A549 (cell line): Measurements from ENCODE around the gene RBM46. TPM values are rescaled to one million over a fixed set of nuclear protein-coding genes. Genes with fewer than 3 reads are reported as not detected.

ENCODE experiments used
- ATAC-seq, 2 experiments: fragments of 200-7000 bp in 1 of 2; fragments of >200 bp in 1 of 2; cut with Nextera tagmentation in 1 of 2; cut with Tn5 transposase in 1 of 2; 3 replicates each; pipeline versions ENCODE4 v1.8.0 to v1.9.1; 2018 to 2020; ENCODE audit warnings: mild to moderate bottlenecking in 1 of 2, moderate library complexity in 1 of 2
- CTCF ChIA-PET: fragments of 300-600 bp; sonication (Branson Sonifier 250); formaldehyde crosslinking; extraction: SDS; loops from one replicate; lab custom pipeline; 2021; ENCODE audit warnings: antibody characterized with exemption, inconsistent platforms; lab: Yijun Ruan, JAX
- POLR2A ChIA-PET: fragments of 350-600 bp; formaldehyde crosslinking; extraction: SDS; loops from one replicate; lab custom pipeline; 2021; ENCODE audit warnings: antibody characterized with exemption, inconsistent platforms; lab: Yijun Ruan, JAX
- DNase-seq, 2 experiments: peaks; one replicate each; pipeline versions ENCODE4 v3.0.0 to v3.0.0-alpha.2; 2011 to 2016; ENCODE audit warnings: low read depth in 1 of 2, low spot score in 1 of 2
- FAIRE-seq: peaks from 2 replicates; lab custom pipeline; 2011; peaks lifted over from hg19 to GRCh38; lab: Jason Lieb, UNC
- H3K27ac ChIP-seq, 2 experiments: fragments of >200 bp; sonication (Bioruptor Twin); formaldehyde crosslinking; 3 replicates each; pipeline ENCODE4 v1.5.1; 2016 to 2017
- H3K4me1 ChIP-seq: fragments of >200 bp; sonication (Bioruptor Twin); formaldehyde crosslinking; 3 replicates; pipeline ENCODE4 v1.6.1; 2016
- H3K4me2 ChIP-seq: fragments of >200 bp; sonication (Bioruptor Twin); formaldehyde crosslinking; 3 replicates; pipeline ENCODE4 v1.6.1; 2016
- H3K4me3 ChIP-seq: fragments of >200 bp; sonication (Bioruptor Twin); formaldehyde crosslinking; 3 replicates; pipeline ENCODE4 v1.5.1; 2016
- H3K9me3 ChIP-seq: fragments of >200 bp; sonication (Bioruptor Twin); formaldehyde crosslinking; 3 replicates; pipeline ENCODE4 v1.6.1; 2016
- E2F6 ChIP-seq: IDR thresholded peaks from 2 replicates; pipeline ENCODE4 v1.6.1; 2012; ENCODE audit warnings: low read depth, borderline replicate concordance
- EHMT2 ChIP-seq: fragments of 200-600 bp; sonication (generic); IDR thresholded peaks from 2 replicates; pipeline ENCODE4 v1.6.1; 2016; ENCODE audit warnings: antibody characterized with exemption, low read depth, mild to moderate bottlenecking, moderate library complexity
- FOSB ChIP-seq: fragments of 250-450 bp; sonication (Bioruptor Pico); IDR thresholded peaks from 2 replicates; pipeline ENCODE4 v1.5.0; 2020; ENCODE audit warnings: mild to moderate bottlenecking, moderate library complexity
- HDAC2 ChIP-seq: fragments of 200-600 bp; sonication (generic); IDR thresholded peaks from 2 replicates; pipeline ENCODE4 v1.6.1; 2016
- HOXA7 ChIP-seq: fragments of 250-450 bp; sonication (Bioruptor Pico); IDR thresholded peaks from 2 replicates; pipeline ENCODE4 v1.5.0; 2020; ENCODE audit warnings: mild to moderate bottlenecking, moderate library complexity
- HOXB13 ChIP-seq: fragments of 250-450 bp; sonication (Bioruptor Pico); IDR thresholded peaks from 2 replicates; pipeline ENCODE4 v1.5.0; 2020; ENCODE audit warnings: low read depth, mild to moderate bottlenecking, moderate library complexity
- JUNB ChIP-seq: fragments of >200 bp; sonication (Bioruptor Twin); formaldehyde crosslinking; IDR thresholded peaks from 2 replicates; pipeline ENCODE4 v1.6.1; 2016
- MAFK ChIP-seq: fragments of 450-650 bp; IDR thresholded peaks from 2 replicates; pipeline ENCODE4 v1.6.1; 2014; ENCODE audit not compliant: partially characterized antibody
- NPAS2 ChIP-seq: fragments of 250-450 bp; sonication (Bioruptor Pico); IDR thresholded peaks from 2 replicates; pipeline ENCODE4 v1.8.0; 2022; ENCODE audit warnings: mild to moderate bottlenecking, moderate library complexity, borderline replicate concordance
- PHF8 ChIP-seq: fragments of 200-600 bp; sonication (generic); IDR thresholded peaks from 2 replicates; pipeline ENCODE4 v1.6.1; 2016; ENCODE audit warnings: low read depth, mild to moderate bottlenecking, antibody characterized with exemption, moderate library complexity, borderline replicate concordance
- RCOR1 ChIP-seq: fragments of 150-350 bp; IDR thresholded peaks from 2 replicates; pipeline ENCODE4 v1.6.1; 2014; ENCODE audit warnings: antibody characterized with exemption, low read length, low read depth
- SMC3 ChIP-seq: fragments of >200 bp; sonication (Bioruptor Twin); formaldehyde crosslinking; IDR thresholded peaks from 3 replicates; pipeline ENCODE4 v1.6.1; 2018; ENCODE audit warnings: inconsistent platforms
- SREBF2 ChIP-seq: fragments of 450-650 bp; IDR thresholded peaks from 2 replicates; pipeline ENCODE4 v1.6.1; 2014; ENCODE audit warnings: mild to moderate bottlenecking, moderate library complexity
- ZNF302 ChIP-seq: fragments of 250-450 bp; sonication (Bioruptor Pico); IDR thresholded peaks from 2 replicates; pipeline ENCODE4 v1.9.0; 2021; ENCODE audit warnings: inconsistent platforms, mild to moderate bottlenecking, moderate library complexity
- WGBS: methylation state at CpG from one replicate; pipeline ENCODE4 v1.1.6; 2017; ENCODE audit errors: missing lambda C conversion rate; 5-methylcytosine and 5-hydroxymethylcytosine counted together
- polyA plus RNA-seq, 4 experiments: library from polyadenylated mRNA; depleted of rRNA in 3 of 4; stranded (reverse); fragments of >200 nt; fragmentation: RNase III in 1 of 4; extraction: RNeasy Plus Mini Kit Qiagen cat#74134 plus additional on column Dnase treatment in 1 of 4; gene quantifications; 2 replicates in 3 of 4; 3 replicates in 1 of 4; pipeline ENCODE4 v1.2.3, GENCODE V29; 2011 to 2017
- TF ChIP-seq, protein P1 (sequence below): fragments of 250-450 bp; sonication (Bioruptor Pico); IDR thresholded peaks from 2 replicates; pipeline ENCODE4 v1.5.0; 2021; ENCODE audit warnings: mild to moderate bottlenecking, moderate library complexity, borderline replicate concordance
- TF ChIP-seq, protein P2 (sequence below): fragments of 450-650 bp; IDR thresholded peaks from 2 replicates; pipeline ENCODE4 v1.6.1; 2014; ENCODE audit warnings: antibody characterized with exemption

Gene RBM46
- polyA plus RNA-seq, 2 of the 4 experiments (the other 2 are of a cell fraction), result not detected

GRCh38 chr4:154743683-154744340 is 37.3 kb upstream of the RBM46 start, which contains the start of gene LRAT:
Gene LRAT (plus strand): TSS chr4:154744000. CDS start chr4:154744327, 327 bp downstream.
- no peak for FAIRE-seq
- no peaks in the 10 kb centered on the region for H3K9me3 ChIP-seq
- DNase-seq, result peak; percentile 10 to 69
- peak within 1 kb of the TSS; percentile 48 for H3K4me3 ChIP-seq
- H3K4me2 ChIP-seq, result peak within 1 kb of the TSS; percentile 83
- CTCF ChIA-PET, result no interaction called here
- 22% methylated on average over 23 of the region's 55 CpGs for WGBS
- peaks cover 7% of the 10 kb centered on the region; the same call in 1 of the 3 replicates for H3K4me1 ChIP-seq
- POLR2A ChIA-PET, result no interaction called here
- H3K27ac ChIP-seq, result no peak within 1 kb of the TSS
- ATAC-seq, result peak; percentile 96
- TF ChIP-seq E2F6 (no peak), PHF8 (no peak), SMC3 (no peak), HDAC2 (no peak), HOXB13 (CRISPR knock-in tag) (no peak)

DNA sequence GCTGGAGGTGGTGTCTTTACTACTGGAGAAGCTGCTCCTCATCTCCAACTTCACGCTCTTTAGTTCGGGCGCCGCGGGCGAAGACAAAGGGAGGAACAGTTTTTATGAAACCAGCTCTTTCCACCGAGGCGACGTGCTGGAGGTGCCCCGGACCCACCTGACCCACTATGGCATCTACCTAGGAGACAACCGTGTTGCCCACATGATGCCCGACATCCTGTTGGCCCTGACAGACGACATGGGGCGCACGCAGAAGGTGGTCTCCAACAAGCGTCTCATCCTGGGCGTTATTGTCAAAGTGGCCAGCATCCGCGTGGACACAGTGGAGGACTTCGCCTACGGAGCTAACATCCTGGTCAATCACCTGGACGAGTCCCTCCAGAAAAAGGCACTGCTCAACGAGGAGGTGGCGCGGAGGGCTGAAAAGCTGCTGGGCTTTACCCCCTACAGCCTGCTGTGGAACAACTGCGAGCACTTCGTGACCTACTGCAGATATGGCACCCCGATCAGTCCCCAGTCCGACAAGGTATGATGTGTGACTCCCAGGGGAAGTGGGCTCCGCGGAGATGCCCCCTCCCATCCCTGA is 36.6 kb upstream of the RBM46 start:
- H3K9me3 ChIP-seq, result no peaks in the 10 kb centered on the region
- ChIA-PET CTCF (no interaction called here), POLR2A (no interaction called here)
- ATAC-seq, result peak in 1 of 2 experiments; percentile 47; a peak in 3 of 6 replicates
- peak overlapping the region; percentile 48 for H3K4me3 ChIP-seq
- 12% methylated on average over 21 of the region's 31 CpGs for WGBS
- TF ChIP-seq EHMT2, result no peak
- TF ChIP-seq RCOR1, result no peak
- H3K4me1 ChIP-seq, result peaks cover 7% of the 10 kb centered on the region; the same call in 1 of the 3 replicates
- peak overlapping the region; percentile 83 for H3K4me2 ChIP-seq
- FAIRE-seq, result no peak
- no peak overlapping the region for H3K27ac ChIP-seq
- no peak for DNase-seq

- Histone ChIP-seq H3K4me1 (no peaks in the 10 kb centered on the region), H3K9me3 (no peaks in the 10 kb centered on the region), H3K4me2 (no peak overlapping the region), H3K4me3 (no peak overlapping the region), H3K27ac (no peak overlapping the region)
- WGBS, result 10% methylated on average over 6 of the region's 6 CpGs
- ATAC-seq (no peak), FAIRE-seq (no peak), DNase-seq (no peak)
- ChIA-PET POLR2A (no interaction called here), CTCF (no interaction called here)
- TF ChIP-seq HOXB13 (CRISPR knock-in tag), result no peak
- no peak for TF ChIP-seq NPAS2 (CRISPR knock-in tag)
- TF ChIP-seq MAFK, result no peak
- no peak for TF ChIP-seq SREBF2
- TF ChIP-seq, protein P1, sequence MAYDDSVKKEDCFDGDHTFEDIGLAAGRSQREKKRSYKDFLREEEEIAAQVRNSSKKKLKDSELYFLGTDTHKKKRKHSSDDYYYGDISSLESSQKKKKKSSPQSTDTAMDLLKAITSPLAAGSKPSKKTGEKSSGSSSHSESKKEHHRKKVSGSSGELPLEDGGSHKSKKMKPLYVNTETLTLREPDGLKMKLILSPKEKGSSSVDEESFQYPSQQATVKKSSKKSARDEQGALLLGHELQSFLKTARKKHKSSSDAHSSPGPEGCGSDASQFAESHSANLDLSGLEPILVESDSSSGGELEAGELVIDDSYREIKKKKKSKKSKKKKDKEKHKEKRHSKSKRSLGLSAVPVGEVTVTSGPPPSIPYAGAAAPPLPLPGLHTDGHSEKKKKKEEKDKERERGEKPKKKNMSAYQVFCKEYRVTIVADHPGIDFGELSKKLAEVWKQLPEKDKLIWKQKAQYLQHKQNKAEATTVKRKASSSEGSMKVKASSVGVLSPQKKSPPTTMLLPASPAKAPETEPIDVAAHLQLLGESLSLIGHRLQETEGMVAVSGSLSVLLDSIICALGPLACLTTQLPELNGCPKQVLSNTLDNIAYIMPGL (CRISPR knock-in tag), result no peak
- TF ChIP-seq RCOR1, result no peak
- no peak for TF ChIP-seq FOSB (CRISPR knock-in tag)
- TF ChIP-seq EHMT2, result no peak
- TF ChIP-seq SMC3, result no peak
- no peak for TF ChIP-seq ZNF302 (CRISPR knock-in tag)
- TF ChIP-seq, protein P2, sequence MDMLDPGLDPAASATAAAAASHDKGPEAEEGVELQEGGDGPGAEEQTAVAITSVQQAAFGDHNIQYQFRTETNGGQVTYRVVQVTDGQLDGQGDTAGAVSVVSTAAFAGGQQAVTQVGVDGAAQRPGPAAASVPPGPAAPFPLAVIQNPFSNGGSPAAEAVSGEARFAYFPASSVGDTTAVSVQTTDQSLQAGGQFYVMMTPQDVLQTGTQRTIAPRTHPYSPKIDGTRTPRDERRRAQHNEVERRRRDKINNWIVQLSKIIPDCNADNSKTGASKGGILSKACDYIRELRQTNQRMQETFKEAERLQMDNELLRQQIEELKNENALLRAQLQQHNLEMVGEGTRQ, result no peak
- no peak for TF ChIP-seq JUNB
- TF ChIP-seq HOXA7, result no peak
These were observed 23.4 kb upstream of the RBM46 start for GRCh38 chr4:154757713-154758112.
